ENCODE measurements around the gene POU6F2.

DNA sequence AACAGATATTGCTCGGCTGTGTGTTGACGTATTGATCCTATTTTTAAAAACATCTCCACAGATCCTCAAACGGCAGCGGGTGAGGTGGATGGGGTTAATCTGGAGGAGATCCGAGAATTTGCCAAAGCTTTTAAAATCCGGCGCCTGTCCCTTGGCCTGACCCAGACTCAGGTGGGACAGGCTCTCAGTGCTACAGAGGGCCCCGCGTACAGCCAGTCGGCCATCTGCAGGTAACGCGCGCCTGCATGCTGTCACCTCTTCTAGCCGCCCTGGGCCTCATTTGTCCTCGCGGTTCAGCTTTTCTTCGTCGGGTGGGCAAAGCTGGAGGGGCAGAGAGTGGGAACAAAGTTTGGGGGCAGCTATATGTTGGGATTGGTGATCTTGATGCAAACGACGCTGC, 482.8 kb downstream of the POU6F2 start:
- TF ChIP-seq, protein P1, sequence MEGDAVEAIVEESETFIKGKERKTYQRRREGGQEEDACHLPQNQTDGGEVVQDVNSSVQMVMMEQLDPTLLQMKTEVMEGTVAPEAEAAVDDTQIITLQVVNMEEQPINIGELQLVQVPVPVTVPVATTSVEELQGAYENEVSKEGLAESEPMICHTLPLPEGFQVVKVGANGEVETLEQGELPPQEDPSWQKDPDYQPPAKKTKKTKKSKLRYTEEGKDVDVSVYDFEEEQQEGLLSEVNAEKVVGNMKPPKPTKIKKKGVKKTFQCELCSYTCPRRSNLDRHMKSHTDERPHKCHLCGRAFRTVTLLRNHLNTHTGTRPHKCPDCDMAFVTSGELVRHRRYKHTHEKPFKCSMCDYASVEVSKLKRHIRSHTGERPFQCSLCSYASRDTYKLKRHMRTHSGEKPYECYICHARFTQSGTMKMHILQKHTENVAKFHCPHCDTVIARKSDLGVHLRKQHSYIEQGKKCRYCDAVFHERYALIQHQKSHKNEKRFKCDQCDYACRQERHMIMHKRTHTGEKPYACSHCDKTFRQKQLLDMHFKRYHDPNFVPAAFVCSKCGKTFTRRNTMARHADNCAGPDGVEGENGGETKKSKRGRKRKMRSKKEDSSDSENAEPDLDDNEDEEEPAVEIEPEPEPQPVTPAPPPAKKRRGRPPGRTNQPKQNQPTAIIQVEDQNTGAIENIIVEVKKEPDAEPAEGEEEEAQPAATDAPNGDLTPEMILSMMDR (IDR thresholded peaks at IDR 0.05), result no peak
- no peak for TF ChIP-seq POLR2A (IDR thresholded peaks at IDR 0.05)

All from transverse colon (tissue), 3 donors.